Osteoblast (primary cell): ENCODE measurements around the gene RPL37A. TPM values are rescaled to one million over a fixed set of nuclear protein-coding genes. Genes with fewer than 3 reads are reported as not detected.

Experiments used
- DNase-seq: peaks from one replicate; pipeline ENCODE4 v3.0.0; 2011; ENCODE audit warnings: low spot score, mixed read lengths; ENCODE audit not compliant: insufficient read length; ENCODE audit errors: missing footprints
- H2AFZ ChIP-seq: 2 replicates; pipeline ENCODE4 v1.6.0; 2011; ENCODE audit warnings: mild to moderate bottlenecking, low read length
- H3K27ac ChIP-seq: 2 replicates; pipeline ENCODE4 v1.5.1; 2011; ENCODE audit warnings: mild to moderate bottlenecking, low read depth, low read length, moderate library complexity
- H3K27me3 ChIP-seq: 2 replicates; pipeline ENCODE4 v1.6.0; 2012; ENCODE audit warnings: mild to moderate bottlenecking, control low read depth, inconsistent platforms, low read length, moderate library complexity; ENCODE audit not compliant: insufficient read depth
- H3K36me3 ChIP-seq: 2 replicates; pipeline ENCODE4 v1.5.1; 2011; ENCODE audit warnings: mild to moderate bottlenecking, low read length, control low read depth, moderate library complexity; ENCODE audit not compliant: insufficient read depth
- H3K4me1 ChIP-seq: 2 replicates; pipeline ENCODE4 v1.5.1; 2011; ENCODE audit warnings: mild to moderate bottlenecking, low read length, control low read depth, moderate library complexity; ENCODE audit not compliant: insufficient read depth
- H3K4me2 ChIP-seq: 2 replicates; pipeline ENCODE4 v1.6.0; 2011; ENCODE audit warnings: mild to moderate bottlenecking, low read length; ENCODE audit not compliant: insufficient read depth
- H3K4me3 ChIP-seq: fragments of 200-600 bp; sonication (generic); 3 replicates; pipeline ENCODE4 v1.5.1; 2012; ENCODE audit warnings: mild to moderate bottlenecking, low read length, inconsistent platforms; ENCODE audit not compliant: insufficient read depth
- H3K79me2 ChIP-seq: 2 replicates; pipeline ENCODE4 v1.6.0; 2012; ENCODE audit warnings: mild to moderate bottlenecking, low read length, control low read depth, inconsistent platforms; ENCODE audit not compliant: insufficient read depth
- H3K9me3 ChIP-seq: 2 replicates; pipeline ENCODE4 v1.5.1; 2011; ENCODE audit warnings: low read depth, low read length, control low read depth
- H4K20me1 ChIP-seq: 2 replicates; pipeline ENCODE4 v1.6.0; 2012; ENCODE audit warnings: mild to moderate bottlenecking, low read length, control low read depth; ENCODE audit not compliant: insufficient read depth
- total RNA-seq: library from RNA; depleted of rRNA; stranded (reverse); fragments of >200 nt; gene quantifications from 2 replicates; pipeline ENCODE4 v1.2.3, GENCODE V29; 2012
- TF ChIP-seq, protein P1 (sequence below): IDR thresholded peaks from 2 replicates; pipeline ENCODE4 v1.5.1; 2011; ENCODE audit warnings: mild to moderate bottlenecking, low read depth, low read length, moderate library complexity; ENCODE audit errors: extremely low read depth

Gene RPL37A
- total RNA-seq, 1 donor: 869 TPM

GRCh38 chr2:216493334-216493685, 5.3 kb upstream of the RPL37A start:
- H3K4me3 ChIP-seq: no peak overlapping the region
- H3K27me3 ChIP-seq: no peaks in the 10 kb centered on the region
- H3K36me3 ChIP-seq: no peaks in the 10 kb centered on the region
- no peaks in the 10 kb centered on the region for H4K20me1 ChIP-seq
- H3K79me2 ChIP-seq: peaks cover 17% of the 10 kb centered on the region
- H3K4me2 ChIP-seq: peak overlapping the region; percentile 42
- DNase-seq: no peak
- no peaks in the 10 kb centered on the region for H3K9me3 ChIP-seq
- TF ChIP-seq, protein P1, sequence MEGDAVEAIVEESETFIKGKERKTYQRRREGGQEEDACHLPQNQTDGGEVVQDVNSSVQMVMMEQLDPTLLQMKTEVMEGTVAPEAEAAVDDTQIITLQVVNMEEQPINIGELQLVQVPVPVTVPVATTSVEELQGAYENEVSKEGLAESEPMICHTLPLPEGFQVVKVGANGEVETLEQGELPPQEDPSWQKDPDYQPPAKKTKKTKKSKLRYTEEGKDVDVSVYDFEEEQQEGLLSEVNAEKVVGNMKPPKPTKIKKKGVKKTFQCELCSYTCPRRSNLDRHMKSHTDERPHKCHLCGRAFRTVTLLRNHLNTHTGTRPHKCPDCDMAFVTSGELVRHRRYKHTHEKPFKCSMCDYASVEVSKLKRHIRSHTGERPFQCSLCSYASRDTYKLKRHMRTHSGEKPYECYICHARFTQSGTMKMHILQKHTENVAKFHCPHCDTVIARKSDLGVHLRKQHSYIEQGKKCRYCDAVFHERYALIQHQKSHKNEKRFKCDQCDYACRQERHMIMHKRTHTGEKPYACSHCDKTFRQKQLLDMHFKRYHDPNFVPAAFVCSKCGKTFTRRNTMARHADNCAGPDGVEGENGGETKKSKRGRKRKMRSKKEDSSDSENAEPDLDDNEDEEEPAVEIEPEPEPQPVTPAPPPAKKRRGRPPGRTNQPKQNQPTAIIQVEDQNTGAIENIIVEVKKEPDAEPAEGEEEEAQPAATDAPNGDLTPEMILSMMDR: no peak
- H3K27ac ChIP-seq: peak overlapping the region; percentile 79
- no peak overlapping the region for H2AFZ ChIP-seq
- peaks cover 52% of the 10 kb centered on the region for H3K4me1 ChIP-seq

DNA sequence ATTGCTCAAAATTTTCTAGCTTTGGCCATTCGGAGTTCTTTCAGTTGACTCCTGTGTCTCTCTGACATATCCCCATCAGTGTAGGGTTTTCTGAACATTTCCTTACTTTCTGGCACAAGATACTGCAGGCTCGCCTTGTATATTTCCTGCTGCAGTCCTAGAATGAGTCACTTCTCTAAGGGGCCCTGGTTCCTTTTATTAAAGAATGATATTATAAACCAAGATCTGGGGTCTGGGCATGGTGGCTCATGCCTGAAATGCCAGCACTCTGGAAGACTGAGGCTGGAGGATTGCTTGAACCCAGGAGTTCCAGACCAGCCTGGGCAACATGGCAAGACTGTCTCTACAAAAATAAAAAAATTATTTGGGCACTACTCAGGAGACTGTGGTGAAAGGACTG, 3.0 kb upstream of the RPL37A start:
- Histone ChIP-seq H3K9me3 (no peaks in the 10 kb centered on the region), H3K27me3 (no peaks in the 10 kb centered on the region), H3K4me3 (no peak overlapping the region), H3K4me1 (peaks cover 54% of the 10 kb centered on the region), H3K4me2 (no peak overlapping the region), H4K20me1 (peaks cover 20% of the 10 kb centered on the region), H2AFZ (peak overlapping the region; percentile 2), H3K36me3 (peaks cover 12% of the 10 kb centered on the region), H3K27ac (peak overlapping the region; percentile 29), H3K79me2 (peaks cover 40% of the 10 kb centered on the region)
- TF ChIP-seq, protein P1: no peak
- no peak for DNase-seq

DNA sequence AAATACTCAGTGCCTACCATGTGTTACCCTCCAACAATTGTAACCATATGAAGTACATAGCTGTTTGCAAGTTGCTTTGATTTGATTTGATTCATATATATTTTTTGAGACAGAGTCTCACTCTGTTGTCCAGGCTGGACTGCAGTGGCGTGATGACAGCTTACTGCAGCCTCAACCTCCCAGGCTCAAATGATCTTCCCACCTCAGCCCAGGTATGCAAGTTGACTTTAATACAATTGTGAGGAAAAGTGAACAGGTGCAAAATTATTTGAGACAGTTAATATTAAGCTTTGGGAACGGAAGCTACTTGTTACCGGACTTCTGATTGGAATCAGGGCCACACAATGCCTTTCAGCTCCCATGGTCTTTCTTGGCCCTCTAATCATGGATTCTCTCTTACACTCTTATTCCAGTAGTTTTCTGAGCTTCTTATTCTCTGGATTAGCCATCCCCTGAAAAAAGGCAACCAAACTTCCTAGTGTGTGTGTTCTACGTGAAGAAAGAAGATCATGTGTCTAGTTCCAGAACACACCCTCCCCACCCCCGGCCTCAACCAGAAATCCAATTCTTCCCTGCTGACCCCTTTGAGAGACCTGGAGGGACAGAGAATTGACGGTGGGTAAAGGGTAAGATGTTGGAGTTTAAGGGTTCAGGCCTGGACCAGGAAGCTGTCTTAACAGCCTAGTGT, 1.1 kb upstream of the RPL37A start:
- no peaks in the 10 kb centered on the region for H3K9me3 ChIP-seq
- peak overlapping the region; percentile 98 for H2AFZ ChIP-seq
- H3K27ac ChIP-seq: peak overlapping the region; percentile 93
- peak overlapping the region; percentile 98 for H3K4me2 ChIP-seq
- TF ChIP-seq, protein P1: no peak
- DNase-seq: no peak
- peaks cover 31% of the 10 kb centered on the region for H3K36me3 ChIP-seq
- peaks cover 56% of the 10 kb centered on the region for H3K4me1 ChIP-seq
- peaks cover 57% of the 10 kb centered on the region for H3K79me2 ChIP-seq
- H4K20me1 ChIP-seq: peaks cover 36% of the 10 kb centered on the region
- H3K27me3 ChIP-seq: no peaks in the 10 kb centered on the region
- H3K4me3 ChIP-seq: peak overlapping the region; percentile 98

GRCh38 chr2:216498070-216498378, 620 bp upstream of the RPL37A start:
- Histone ChIP-seq H3K36me3 (peaks cover 36% of the 10 kb centered on the region), H3K4me2 (peak overlapping the region; percentile 98), H4K20me1 (peaks cover 41% of the 10 kb centered on the region), H2AFZ (peak overlapping the region; percentile 98), H3K27me3 (no peaks in the 10 kb centered on the region), H3K4me3 (peak overlapping the region; percentile 98), H3K9me3 (no peaks in the 10 kb centered on the region), H3K27ac (peak overlapping the region; percentile 93), H3K4me1 (peaks cover 56% of the 10 kb centered on the region), H3K79me2 (peaks cover 62% of the 10 kb centered on the region)
- no peak for DNase-seq
- TF ChIP-seq, protein P1: no peak
